ENCODE data around the gene LUZP1. TPM values are rescaled to one million over a fixed set of nuclear protein-coding genes. Genes with fewer than 3 reads are reported as not detected.
A peak's percentile ranks its signal among the peaks of the same experiment; 100 is the strongest.

Gene LUZP1
- total RNA-seq, 1 experiment from 2014 or later, result 43.4 TPM

- TF ChIP-seq FOXP1 (CRISPR knock-in tag; IDR thresholded peaks at IDR 0.05; ENCODE audit: borderline replicate concordance), result no peak
- no peak for TF ChIP-seq ZNF671 (CRISPR knock-in tag; IDR thresholded peaks at IDR 0.05)
- TF ChIP-seq, protein P1, sequence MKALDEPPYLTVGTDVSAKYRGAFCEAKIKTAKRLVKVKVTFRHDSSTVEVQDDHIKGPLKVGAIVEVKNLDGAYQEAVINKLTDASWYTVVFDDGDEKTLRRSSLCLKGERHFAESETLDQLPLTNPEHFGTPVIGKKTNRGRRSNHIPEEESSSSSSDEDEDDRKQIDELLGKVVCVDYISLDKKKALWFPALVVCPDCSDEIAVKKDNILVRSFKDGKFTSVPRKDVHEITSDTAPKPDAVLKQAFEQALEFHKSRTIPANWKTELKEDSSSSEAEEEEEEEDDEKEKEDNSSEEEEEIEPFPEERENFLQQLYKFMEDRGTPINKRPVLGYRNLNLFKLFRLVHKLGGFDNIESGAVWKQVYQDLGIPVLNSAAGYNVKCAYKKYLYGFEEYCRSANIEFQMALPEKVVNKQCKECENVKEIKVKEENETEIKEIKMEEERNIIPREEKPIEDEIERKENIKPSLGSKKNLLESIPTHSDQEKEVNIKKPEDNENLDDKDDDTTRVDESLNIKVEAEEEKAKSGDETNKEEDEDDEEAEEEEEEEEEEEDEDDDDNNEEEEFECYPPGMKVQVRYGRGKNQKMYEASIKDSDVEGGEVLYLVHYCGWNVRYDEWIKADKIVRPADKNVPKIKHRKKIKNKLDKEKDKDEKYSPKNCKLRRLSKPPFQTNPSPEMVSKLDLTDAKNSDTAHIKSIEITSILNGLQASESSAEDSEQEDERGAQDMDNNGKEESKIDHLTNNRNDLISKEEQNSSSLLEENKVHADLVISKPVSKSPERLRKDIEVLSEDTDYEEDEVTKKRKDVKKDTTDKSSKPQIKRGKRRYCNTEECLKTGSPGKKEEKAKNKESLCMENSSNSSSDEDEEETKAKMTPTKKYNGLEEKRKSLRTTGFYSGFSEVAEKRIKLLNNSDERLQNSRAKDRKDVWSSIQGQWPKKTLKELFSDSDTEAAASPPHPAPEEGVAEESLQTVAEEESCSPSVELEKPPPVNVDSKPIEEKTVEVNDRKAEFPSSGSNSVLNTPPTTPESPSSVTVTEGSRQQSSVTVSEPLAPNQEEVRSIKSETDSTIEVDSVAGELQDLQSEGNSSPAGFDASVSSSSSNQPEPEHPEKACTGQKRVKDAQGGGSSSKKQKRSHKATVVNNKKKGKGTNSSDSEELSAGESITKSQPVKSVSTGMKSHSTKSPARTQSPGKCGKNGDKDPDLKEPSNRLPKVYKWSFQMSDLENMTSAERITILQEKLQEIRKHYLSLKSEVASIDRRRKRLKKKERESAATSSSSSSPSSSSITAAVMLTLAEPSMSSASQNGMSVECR (CRISPR knock-in tag; IDR thresholded peaks at IDR 0.05; ENCODE audit: borderline replicate concordance), result no peak
- TF ChIP-seq ZNF416 (CRISPR knock-in tag; IDR thresholded peaks at IDR 0.05), result no peak
- TF ChIP-seq, protein P2, sequence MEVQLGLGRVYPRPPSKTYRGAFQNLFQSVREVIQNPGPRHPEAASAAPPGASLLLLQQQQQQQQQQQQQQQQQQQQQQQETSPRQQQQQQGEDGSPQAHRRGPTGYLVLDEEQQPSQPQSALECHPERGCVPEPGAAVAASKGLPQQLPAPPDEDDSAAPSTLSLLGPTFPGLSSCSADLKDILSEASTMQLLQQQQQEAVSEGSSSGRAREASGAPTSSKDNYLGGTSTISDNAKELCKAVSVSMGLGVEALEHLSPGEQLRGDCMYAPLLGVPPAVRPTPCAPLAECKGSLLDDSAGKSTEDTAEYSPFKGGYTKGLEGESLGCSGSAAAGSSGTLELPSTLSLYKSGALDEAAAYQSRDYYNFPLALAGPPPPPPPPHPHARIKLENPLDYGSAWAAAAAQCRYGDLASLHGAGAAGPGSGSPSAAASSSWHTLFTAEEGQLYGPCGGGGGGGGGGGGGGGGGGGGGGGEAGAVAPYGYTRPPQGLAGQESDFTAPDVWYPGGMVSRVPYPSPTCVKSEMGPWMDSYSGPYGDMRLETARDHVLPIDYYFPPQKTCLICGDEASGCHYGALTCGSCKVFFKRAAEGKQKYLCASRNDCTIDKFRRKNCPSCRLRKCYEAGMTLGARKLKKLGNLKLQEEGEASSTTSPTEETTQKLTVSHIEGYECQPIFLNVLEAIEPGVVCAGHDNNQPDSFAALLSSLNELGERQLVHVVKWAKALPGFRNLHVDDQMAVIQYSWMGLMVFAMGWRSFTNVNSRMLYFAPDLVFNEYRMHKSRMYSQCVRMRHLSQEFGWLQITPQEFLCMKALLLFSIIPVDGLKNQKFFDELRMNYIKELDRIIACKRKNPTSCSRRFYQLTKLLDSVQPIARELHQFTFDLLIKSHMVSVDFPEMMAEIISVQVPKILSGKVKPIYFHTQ (CRISPR knock-in tag; IDR thresholded peaks at IDR 0.05), result no peak
- TF ChIP-seq, protein P3, sequence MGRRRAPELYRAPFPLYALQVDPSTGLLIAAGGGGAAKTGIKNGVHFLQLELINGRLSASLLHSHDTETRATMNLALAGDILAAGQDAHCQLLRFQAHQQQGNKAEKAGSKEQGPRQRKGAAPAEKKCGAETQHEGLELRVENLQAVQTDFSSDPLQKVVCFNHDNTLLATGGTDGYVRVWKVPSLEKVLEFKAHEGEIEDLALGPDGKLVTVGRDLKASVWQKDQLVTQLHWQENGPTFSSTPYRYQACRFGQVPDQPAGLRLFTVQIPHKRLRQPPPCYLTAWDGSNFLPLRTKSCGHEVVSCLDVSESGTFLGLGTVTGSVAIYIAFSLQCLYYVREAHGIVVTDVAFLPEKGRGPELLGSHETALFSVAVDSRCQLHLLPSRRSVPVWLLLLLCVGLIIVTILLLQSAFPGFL (CRISPR knock-in tag; IDR thresholded peaks at IDR 0.05; ENCODE audit: borderline replicate concordance), result no peak
- TF ChIP-seq ESRRA (CRISPR knock-in tag; IDR thresholded peaks at IDR 0.05; ENCODE audit: borderline replicate concordance), result no peak
- TF ChIP-seq NFYB (CRISPR knock-in tag; conservative IDR thresholded peaks at IDR 0.05; ENCODE audit: low read depth), result no peak
- TF ChIP-seq, protein P4, sequence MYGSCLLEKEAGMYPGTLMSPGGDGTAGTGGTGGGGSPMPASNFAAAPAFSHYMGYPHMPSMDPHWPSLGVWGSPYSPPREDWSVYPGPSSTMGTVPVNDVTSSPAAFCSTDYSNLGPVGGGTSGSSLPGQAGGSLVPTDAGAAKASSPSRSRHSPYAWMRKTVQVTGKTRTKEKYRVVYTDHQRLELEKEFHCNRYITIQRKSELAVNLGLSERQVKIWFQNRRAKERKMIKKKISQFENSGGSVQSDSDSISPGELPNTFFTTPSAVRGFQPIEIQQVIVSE (CRISPR knock-in tag; IDR thresholded peaks at IDR 0.05; ENCODE audit: borderline replicate concordance), result no peak
These were observed 42.3 kb upstream of the LUZP1 start (continued) for GRCh38 chr1:23210963-23211362.

- Mint-ChIP-seq H3K36me3 (no peaks in the 10 kb centered on the region), H3K27me3 (ENCODE audit: low read depth) (no peaks in the 10 kb centered on the region), H3K4me3 (no peak overlapping the region), H3K9me3 (no peaks in the 10 kb centered on the region), H3K4me1 (peaks cover 4% of the 10 kb centered on the region), H3K27ac (peak overlapping the region; percentile 27; the same call in 1 of the 2 replicates)
- ChIA-PET CTCF (interaction anchor here (0.7 to 3.7 kb wide), 12 partner anchors 13 to 278 kb away, joined by 3 to 15 read pairs (median 4); no protein-coding TSS in a partner anchor), POLR2A (interaction anchor here (1.2 to 1.5 kb wide), 2 partner anchors 42 to 134 kb away, joined by 5 to 7 read pairs; partner anchors contain the start of genes HNRNPR and LUZP1)
- DNase-seq (ENCODE audit: low spot score), result peak; percentile 66
- ATAC-seq, result peak; percentile 95
- TF ChIP-seq ZNF121 (CRISPR knock-in tag; IDR thresholded peaks at IDR 0.05) (no peak), RELA (CRISPR knock-in tag; IDR thresholded peaks at IDR 0.05; ENCODE audit: borderline replicate concordance) (no peak), ZBTB21 (CRISPR knock-in tag; IDR thresholded peaks at IDR 0.05; ENCODE audit: borderline replicate concordance) (no peak), CTCF (IDR thresholded peaks at IDR 0.05) (0 out of 2 replicates have a peak, but pooled peaks have one; percentile 21)
These were observed 41.7 kb upstream of the LUZP1 start for GRCh38 chr1:23210351-23210785.
